ENCODE results near the gene KCNMA1.

The KCNMA1 gene

DNA sequence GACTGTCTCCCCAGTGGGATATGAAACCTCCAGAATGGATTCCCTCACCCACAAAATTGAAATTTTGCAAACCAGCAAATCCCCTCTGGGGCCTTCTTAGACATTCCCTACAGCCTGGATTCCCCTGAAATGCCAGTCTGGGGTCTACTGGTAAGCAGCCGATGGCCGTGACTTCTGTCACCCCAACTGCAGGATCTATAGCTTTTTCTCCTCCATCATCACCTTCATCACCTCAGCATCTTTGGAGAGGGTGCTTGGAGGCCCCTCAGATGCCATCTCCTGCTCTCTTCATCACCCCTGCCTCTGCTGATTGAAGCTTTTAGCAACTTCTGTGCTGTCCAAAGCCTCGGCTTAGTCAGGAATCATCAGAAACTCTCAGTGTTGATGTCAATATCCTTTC is 2.6 kb upstream of the KCNMA1 start:
- Histone ChIP-seq H3K27me3 (ENCODE audit: control insufficient read depth, insufficient read depth, low read length) (peaks cover 53% of the 10 kb centered on the region), H3K9me3 (ENCODE audit: control insufficient read depth, insufficient read depth, low read length) (no peaks in the 10 kb centered on the region), H3K4me3 (ENCODE audit: low read depth, low read length) (no peak overlapping the region), H3K9ac (ENCODE audit: low read depth, low read length) (no peak overlapping the region), H3K4me1 (ENCODE audit: control insufficient read depth, insufficient read depth, low read length) (peaks cover 8% of the 10 kb centered on the region), H3K36me3 (ENCODE audit: control insufficient read depth, insufficient read depth, low read length) (no peaks in the 10 kb centered on the region)

DNA sequence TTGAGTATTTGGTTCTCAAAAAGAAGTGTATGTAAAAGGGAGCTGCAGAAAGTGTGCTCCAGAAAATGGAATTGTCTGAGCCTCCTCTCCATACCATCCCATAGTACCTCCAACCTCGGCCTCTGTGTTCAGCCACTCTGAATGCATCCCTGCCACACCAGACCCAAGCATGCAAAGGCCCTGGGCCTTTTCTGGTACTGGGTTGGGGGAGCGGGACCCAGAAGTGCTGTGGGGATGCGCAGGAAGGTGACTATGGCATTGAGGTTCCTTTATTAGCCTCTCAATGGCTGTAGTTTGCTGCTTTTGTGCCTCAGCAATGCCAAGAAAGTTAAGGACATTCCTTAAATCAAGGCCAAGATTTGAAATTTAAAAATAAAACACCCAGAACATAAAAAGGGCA is 2.1 kb upstream of the KCNMA1 start:
- peaks cover 57% of the 10 kb centered on the region for H3K27me3 ChIP-seq (ENCODE audit: control insufficient read depth, insufficient read depth, low read length)
- no peak overlapping the region for H3K4me3 ChIP-seq (ENCODE audit: low read depth, low read length)
- H3K9ac ChIP-seq (ENCODE audit: low read depth, low read length), result no peak overlapping the region
- peaks cover 8% of the 10 kb centered on the region for H3K4me1 ChIP-seq (ENCODE audit: control insufficient read depth, insufficient read depth, low read length)
- no peaks in the 10 kb centered on the region for H3K36me3 ChIP-seq (ENCODE audit: control insufficient read depth, insufficient read depth, low read length)
- no peaks in the 10 kb centered on the region for H3K9me3 ChIP-seq (ENCODE audit: control insufficient read depth, insufficient read depth, low read length)

DNA sequence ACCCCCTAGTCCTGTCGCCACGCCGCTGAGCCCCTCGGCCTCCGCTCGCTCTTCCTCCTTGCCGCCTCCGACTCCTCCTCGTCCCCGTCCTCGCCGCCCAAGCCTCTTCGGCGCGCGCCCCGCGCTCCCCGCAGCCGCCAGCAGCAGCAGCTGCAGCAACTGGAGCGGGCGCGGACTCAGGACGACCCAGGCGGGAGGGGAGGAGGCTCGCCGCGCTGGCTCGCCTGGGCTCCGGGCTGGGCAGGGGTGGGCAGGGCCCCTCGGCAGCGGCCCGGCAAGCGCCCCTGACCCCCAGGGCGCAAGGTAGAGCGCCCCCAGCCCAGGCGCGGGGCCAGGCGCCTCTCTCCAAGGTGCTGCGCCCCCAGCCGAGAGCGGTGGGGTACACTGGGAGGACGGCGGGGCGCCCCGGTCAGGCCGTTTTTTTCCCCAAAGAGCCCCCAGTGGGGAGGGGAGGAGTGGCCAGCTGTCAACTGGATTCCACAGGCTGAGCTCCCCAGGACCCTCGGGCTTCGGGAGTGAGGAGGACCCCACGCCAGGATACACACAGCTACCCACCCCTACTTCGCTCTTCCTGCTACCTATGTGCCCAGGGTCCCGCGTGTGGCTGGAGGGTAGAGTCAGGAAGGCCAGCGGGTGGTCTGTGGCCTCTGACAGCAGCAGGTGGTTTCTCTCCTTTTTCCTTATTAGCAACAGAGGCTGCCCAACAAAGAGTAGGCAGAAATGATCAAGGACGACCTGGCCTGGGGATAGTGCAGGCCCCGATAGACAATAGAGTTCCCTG is 903 bp upstream of the KCNMA1 start:
- Histone ChIP-seq H3K27me3 (ENCODE audit: control insufficient read depth, insufficient read depth, low read length) (peaks cover 66% of the 10 kb centered on the region), H3K4me3 (ENCODE audit: low read depth, low read length) (peak overlapping the region; percentile 62), H3K9me3 (ENCODE audit: control insufficient read depth, insufficient read depth, low read length) (no peaks in the 10 kb centered on the region), H3K36me3 (ENCODE audit: control insufficient read depth, insufficient read depth, low read length) (no peaks in the 10 kb centered on the region), H3K4me1 (ENCODE audit: control insufficient read depth, insufficient read depth, low read length) (peaks cover 8% of the 10 kb centered on the region), H3K9ac (ENCODE audit: low read depth, low read length) (no peak overlapping the region)

- H3K4me3 ChIP-seq (ENCODE audit: low read depth, low read length), result peak overlapping the region; percentile 85
- peaks cover 8% of the 10 kb centered on the region for H3K4me1 ChIP-seq (ENCODE audit: control insufficient read depth, insufficient read depth, low read length)
- H3K27me3 ChIP-seq (ENCODE audit: control insufficient read depth, insufficient read depth, low read length), result peaks cover 66% of the 10 kb centered on the region
- H3K9ac ChIP-seq (ENCODE audit: low read depth, low read length), result no peak overlapping the region
- H3K9me3 ChIP-seq (ENCODE audit: control insufficient read depth, insufficient read depth, low read length), result no peaks in the 10 kb centered on the region
- no peaks in the 10 kb centered on the region for H3K36me3 ChIP-seq (ENCODE audit: control insufficient read depth, insufficient read depth, low read length)
Measured at GRCh38 chr10:77636967-77637531, 559 bp downstream of the KCNMA1 start.

GRCh38 chr10:77636282-77636966 is 1.2 kb downstream of the KCNMA1 start:
- Histone ChIP-seq H3K4me1 (ENCODE audit: control insufficient read depth, insufficient read depth, low read length) (peaks cover 8% of the 10 kb centered on the region), H3K27me3 (ENCODE audit: control insufficient read depth, insufficient read depth, low read length) (peaks cover 61% of the 10 kb centered on the region), H3K36me3 (ENCODE audit: control insufficient read depth, insufficient read depth, low read length) (no peaks in the 10 kb centered on the region), H3K9me3 (ENCODE audit: control insufficient read depth, insufficient read depth, low read length) (no peaks in the 10 kb centered on the region), H3K9ac (ENCODE audit: low read depth, low read length) (no peak overlapping the region), H3K4me3 (ENCODE audit: low read depth, low read length) (peak overlapping the region; percentile 85)

DNA sequence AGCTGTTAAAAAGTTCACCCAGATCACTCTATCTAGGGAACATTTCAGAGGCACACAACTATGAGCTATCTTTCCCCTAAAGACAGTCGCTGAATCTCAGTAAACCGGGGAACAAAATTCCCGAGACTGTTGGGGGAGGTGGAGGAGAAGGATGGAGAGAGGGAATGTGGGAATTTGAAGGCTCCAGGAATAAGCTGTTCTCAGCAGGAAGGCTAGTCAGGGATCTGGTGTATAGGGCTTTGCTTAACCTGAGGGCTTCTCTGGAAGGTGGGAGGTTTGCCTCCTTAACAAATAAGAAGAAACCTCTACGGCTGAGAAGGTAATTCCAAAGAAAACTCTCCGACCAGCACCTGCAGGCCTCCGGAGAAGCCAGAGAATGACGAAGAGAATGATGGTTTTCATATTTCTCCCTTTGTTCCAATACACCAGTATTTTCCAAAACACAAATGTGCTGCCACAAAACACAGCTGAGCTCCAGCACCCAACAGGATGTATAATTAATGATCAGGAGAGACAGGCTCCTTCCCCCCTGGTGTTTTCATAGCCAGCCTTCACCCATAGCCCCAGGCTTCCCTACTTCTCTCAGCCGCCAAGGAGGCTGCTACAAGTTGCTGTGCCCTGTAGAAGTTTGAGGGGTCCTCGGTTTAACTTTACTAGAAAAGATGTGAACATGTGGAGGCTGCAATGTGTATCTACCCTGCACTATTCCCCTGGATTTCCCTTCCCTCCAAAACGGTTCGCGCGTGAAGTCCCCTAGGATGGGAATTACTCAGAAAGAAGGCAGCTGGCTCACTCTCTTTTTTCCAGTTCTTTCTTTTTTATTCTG is 2.0 kb downstream of the KCNMA1 start:
- peaks cover 8% of the 10 kb centered on the region for H3K4me1 ChIP-seq (ENCODE audit: control insufficient read depth, insufficient read depth, low read length)
- no peak overlapping the region for H3K9ac ChIP-seq (ENCODE audit: low read depth, low read length)
- peaks cover 54% of the 10 kb centered on the region for H3K27me3 ChIP-seq (ENCODE audit: control insufficient read depth, insufficient read depth, low read length)
- no peak overlapping the region for H3K4me3 ChIP-seq (ENCODE audit: low read depth, low read length)
- no peaks in the 10 kb centered on the region for H3K36me3 ChIP-seq (ENCODE audit: control insufficient read depth, insufficient read depth, low read length)
- H3K9me3 ChIP-seq (ENCODE audit: control insufficient read depth, insufficient read depth, low read length), result no peaks in the 10 kb centered on the region

GRCh38 chr10:77634939-77635338 is 2.7 kb downstream of the KCNMA1 start:
- peaks cover 47% of the 10 kb centered on the region for H3K27me3 ChIP-seq (ENCODE audit: control insufficient read depth, insufficient read depth, low read length)
- no peak overlapping the region for H3K9ac ChIP-seq (ENCODE audit: low read depth, low read length)
- H3K4me3 ChIP-seq (ENCODE audit: low read depth, low read length), result no peak overlapping the region
- H3K4me1 ChIP-seq (ENCODE audit: control insufficient read depth, insufficient read depth, low read length), result peaks cover 8% of the 10 kb centered on the region
- H3K36me3 ChIP-seq (ENCODE audit: control insufficient read depth, insufficient read depth, low read length), result no peaks in the 10 kb centered on the region
- no peaks in the 10 kb centered on the region for H3K9me3 ChIP-seq (ENCODE audit: control insufficient read depth, insufficient read depth, low read length)

- Histone ChIP-seq H3K4me3 (ENCODE audit: low read depth, low read length) (no peak overlapping the region), H3K27me3 (ENCODE audit: control insufficient read depth, insufficient read depth, low read length) (peaks cover 33% of the 10 kb centered on the region), H3K4me1 (ENCODE audit: control insufficient read depth, insufficient read depth, low read length) (peaks cover 8% of the 10 kb centered on the region), H3K9ac (ENCODE audit: low read depth, low read length) (no peak overlapping the region), H3K9me3 (ENCODE audit: control insufficient read depth, insufficient read depth, low read length) (no peaks in the 10 kb centered on the region), H3K36me3 (ENCODE audit: control insufficient read depth, insufficient read depth, low read length) (no peaks in the 10 kb centered on the region)
Measured at GRCh38 chr10:77633376-77633775, 4.2 kb downstream of the KCNMA1 start.

- Histone ChIP-seq H3K4me3 (ENCODE audit: low read depth, low read length) (no peak overlapping the region), H3K27me3 (ENCODE audit: control insufficient read depth, insufficient read depth, low read length) (peaks cover 23% of the 10 kb centered on the region), H3K36me3 (ENCODE audit: control insufficient read depth, insufficient read depth, low read length) (no peaks in the 10 kb centered on the region), H3K9ac (ENCODE audit: low read depth, low read length) (no peak overlapping the region), H3K4me1 (ENCODE audit: control insufficient read depth, insufficient read depth, low read length) (peaks cover 5% of the 10 kb centered on the region), H3K9me3 (ENCODE audit: control insufficient read depth, insufficient read depth, low read length) (no peaks in the 10 kb centered on the region)
Measured at GRCh38 chr10:77631241-77631640, 6.4 kb downstream of the KCNMA1 start.

DNA sequence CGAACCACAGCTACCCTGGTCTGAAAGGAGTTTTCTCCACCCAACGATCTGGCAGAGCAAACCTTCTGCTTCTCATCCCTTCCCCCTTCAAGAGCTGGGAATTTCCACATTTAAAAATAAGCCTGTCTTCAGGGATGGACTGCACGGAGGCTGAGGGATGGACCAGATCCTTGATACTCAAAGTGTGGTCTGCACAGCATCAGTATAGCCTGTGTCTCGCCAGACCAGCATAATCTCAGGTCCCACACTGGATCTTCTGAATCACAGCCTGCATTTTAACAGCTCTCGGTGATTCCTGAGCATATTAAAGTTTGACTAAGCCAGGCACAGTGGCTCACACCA is 7.1 kb downstream of the KCNMA1 start:
- no peaks in the 10 kb centered on the region for H3K36me3 ChIP-seq (ENCODE audit: control insufficient read depth, insufficient read depth, low read length)
- no peak overlapping the region for H3K4me3 ChIP-seq (ENCODE audit: low read depth, low read length)
- peaks cover 16% of the 10 kb centered on the region for H3K27me3 ChIP-seq (ENCODE audit: control insufficient read depth, insufficient read depth, low read length)
- H3K9me3 ChIP-seq (ENCODE audit: control insufficient read depth, insufficient read depth, low read length), result no peaks in the 10 kb centered on the region
- no peak overlapping the region for H3K9ac ChIP-seq (ENCODE audit: low read depth, low read length)
- no peaks in the 10 kb centered on the region for H3K4me1 ChIP-seq (ENCODE audit: control insufficient read depth, insufficient read depth, low read length)

- Histone ChIP-seq H3K9me3 (ENCODE audit: control insufficient read depth, insufficient read depth, low read length) (no peaks in the 10 kb centered on the region), H3K4me1 (ENCODE audit: control insufficient read depth, insufficient read depth, low read length) (no peaks in the 10 kb centered on the region), H3K9ac (ENCODE audit: low read depth, low read length) (no peak overlapping the region), H3K4me3 (ENCODE audit: low read depth, low read length) (no peak overlapping the region), H3K27me3 (ENCODE audit: control insufficient read depth, insufficient read depth, low read length) (peaks cover 10% of the 10 kb centered on the region), H3K36me3 (ENCODE audit: control insufficient read depth, insufficient read depth, low read length) (no peaks in the 10 kb centered on the region)
Measured at GRCh38 chr10:77629775-77630506, 7.7 kb downstream of the KCNMA1 start.
